K562 (cell line): ENCODE results near the gene ATRNL1. TPM values are rescaled to one million over a fixed set of nuclear protein-coding genes. Genes with fewer than 3 reads are reported as not detected.

ENCODE experiments used
- ATAC-seq: fragments of 200-7000 bp; cut with Tn5 transposase; 3 replicates; pipeline ENCODE4 v1.9.1; 2020; ENCODE audit warnings: moderate library complexity
- BruUV-seq: library from RNA; stranded (reverse); fragments of 400-500 nt; replicated peaks from 2 replicates; lab custom pipeline; 2021; lab: Mats Ljungman, UMichigan
- CTCF ChIA-PET: fragments of 300-600 bp; formaldehyde crosslinking; extraction: SDS; loops from one replicate; lab custom pipeline; 2021; ENCODE audit warnings: low intra/inter-chr PET ratio; lab: Yijun Ruan, JAX
- POLR2A ChIA-PET: fragments of 300-600, 350-650 bp; sonication (Branson Sonifier 250); formaldehyde crosslinking; extraction: SDS; loops from one replicate; lab custom pipeline; 2021; ENCODE audit warnings: antibody characterized with exemption, inconsistent platforms; lab: Yijun Ruan, JAX
- DNase-seq, 4 experiments: peaks; one replicate each; pipeline versions ENCODE4 v3.0.0 to v3.0.0-alpha.2; 2011 to 2018; ENCODE audit warnings: low spot score in 3 of 4, mixed read lengths in 3 of 4; ENCODE audit errors: extremely low read depth in 1 of 4
- FAIRE-seq: peaks from 2 replicates; lab custom pipeline; 2011; peaks lifted over from hg19 to GRCh38; lab: Jason Lieb, UNC
- H2AFZ ChIP-seq: 2 replicates; pipeline ENCODE4 v1.6.0; 2011; ENCODE audit warnings: low read depth, low read length, control low read depth, inconsistent platforms
- H3K27ac ChIP-seq: fragments of 200-600 bp; 3 replicates; pipeline ENCODE4 v1.8.0; 2011; ENCODE audit warnings: low read depth, mild to moderate bottlenecking, control low read depth, inconsistent platforms, low read length, moderate library complexity, mixed read lengths; ENCODE audit errors: extremely low read depth
- H3K27me3 ChIP-seq, 2 experiments: fragments of 300-600 bp in 1 of 2; 2 replicates in 1 of 2; 3 replicates in 1 of 2; pipeline versions ENCODE4 v1.6.0 to v1.8.0; 2011; ENCODE audit warnings: inconsistent platforms in 2 of 2, low read length in 2 of 2, mild to moderate bottlenecking in 1 of 2, mixed read lengths in 1 of 2, moderate library complexity in 1 of 2; ENCODE audit not compliant: control insufficient read depth in 2 of 2, insufficient read depth in 2 of 2
- H3K36me3 ChIP-seq: fragments of 300-600 bp; 3 replicates; pipeline ENCODE4 v1.8.0; 2011; ENCODE audit warnings: mild to moderate bottlenecking, low read length, inconsistent platforms; ENCODE audit not compliant: control insufficient read depth, insufficient read depth
- H3K4me1 ChIP-seq, 2 experiments: fragments of 200-600 bp in 1 of 2; replicated peaks in 1 of 2; 2 replicates in 1 of 2; 3 replicates in 1 of 2; pipeline versions ENCODE4 v1.5.1 to v1.8.0; 2011; ENCODE audit warnings: inconsistent platforms in 2 of 2, low read length in 2 of 2, mild to moderate bottlenecking in 1 of 2, mixed read lengths in 1 of 2, moderate library complexity in 1 of 2; ENCODE audit not compliant: control insufficient read depth in 2 of 2, insufficient read depth in 2 of 2
- H3K4me2 ChIP-seq: 2 replicates; pipeline ENCODE4 v1.6.1; 2011; ENCODE audit warnings: low read length, control low read depth, inconsistent platforms, mixed read lengths; ENCODE audit not compliant: insufficient read depth
- H3K4me3 ChIP-seq: fragments of 200-600 bp; sonication (generic), shearing (Covaris generic); 2 replicates; pipeline ENCODE4 v1.5.1; 2016; ENCODE audit warnings: control low read depth, inconsistent platforms
- H3K79me2 ChIP-seq: fragments of 200-600 bp; 3 replicates; pipeline ENCODE4 v1.8.0; 2011; ENCODE audit warnings: low read length, inconsistent platforms; ENCODE audit not compliant: control insufficient read depth, insufficient read depth
- H3K9ac ChIP-seq, 2 experiments: 2 replicates each; pipeline versions ENCODE4 v1.6.0 to v1.6.1; 2011; ENCODE audit warnings: low read depth in 2 of 2, low read length in 2 of 2, control low read depth in 1 of 2, inconsistent platforms in 1 of 2, mild to moderate bottlenecking in 1 of 2, mixed read lengths in 1 of 2; ENCODE audit not compliant: insufficient read depth in 1 of 2
- H3K9me1 ChIP-seq: one replicate; pipeline ENCODE4 v1.6.0; 2011; ENCODE audit warnings: inconsistent platforms, mild to moderate bottlenecking, low read length, moderate library complexity; ENCODE audit not compliant: control insufficient read depth, insufficient read depth
- H3K9me3 ChIP-seq: replicated peaks from 2 replicates; pipeline ENCODE4 v1.5.1; 2011; ENCODE audit warnings: low read depth, low read length, inconsistent platforms; ENCODE audit not compliant: control insufficient read depth, insufficient read depth
- H4K20me1 ChIP-seq: replicated peaks from 2 replicates; pipeline ENCODE4 v1.6.1; 2011; ENCODE audit warnings: low read length, inconsistent platforms, mixed read lengths; ENCODE audit not compliant: control insufficient read depth, insufficient read depth
- HMBOX1 ChIP-seq: sonication (generic); IDR thresholded peaks from 2 replicates; pipeline ENCODE4 v1.6.1; 2016
- MXD1 ChIP-seq: fragments of 250-450 bp; sonication (Bioruptor Pico); IDR thresholded peaks from 2 replicates; pipeline ENCODE4 v1.8.0; 2021; ENCODE audit warnings: borderline replicate concordance, mild to moderate bottlenecking, moderate library complexity; ENCODE audit not compliant: poor library complexity, severe bottlenecking
- SMAD4 ChIP-seq: fragments of 250-450 bp; sonication (Bioruptor Pico); conservative IDR thresholded peaks from 2 replicates; pipeline ENCODE4 v1.8.0; 2021; ENCODE audit warnings: inconsistent platforms, mild to moderate bottlenecking, moderate library complexity
- ZBTB26 ChIP-seq: fragments of 450-650 bp; formaldehyde crosslinking; IDR thresholded peaks from 2 replicates; pipeline ENCODE4 v1.4.0; 2022; ENCODE audit warnings: missing genetic modification characterization
- WGBS: fragments of 100-300 bp; shearing (Covaris generic); methylation state at CpG from one replicate; pipeline ENCODE4 v1.1.6; 2016; ENCODE audit warnings: low coverage, mixed read lengths; ENCODE audit not compliant: insufficient coverage; ENCODE audit errors: missing lambda C conversion rate; 5-methylcytosine and 5-hydroxymethylcytosine counted together
- in situ Hi-C: fragments of 300-500 bp; cut with MboI; formaldehyde crosslinking; loops from 4 replicates; pipeline ENCODE4 v1.15.0; 2018; ENCODE audit warnings: inconsistent platforms, mixed read lengths
- intact Hi-C: fragments of 100-400 bp; cut with micrococcal nuclease; formaldehyde crosslinking; loops from 2 replicates; pipeline ENCODE4 v1.14.2; 2022
- polyA plus RNA-seq, 8 experiments: library from polyadenylated mRNA; depleted of rRNA in 4 of 8; stranded (reverse) in 5 of 8; unstranded in 3 of 8; fragments of >200 nt; fragmentation: Nextera tagmentation in 2 of 8; fragmentation: Illumina TruSeq in 1 of 8; extraction: Ambion mirVana in 2 of 8; extraction: Trizol in 1 of 8; gene quantifications; 2 replicates each; pipeline versions ENCODE4 v1.2.1 to v1.2.3, GENCODE V29; 2011 to 2014; ENCODE audit warnings: inconsistent platforms in 1 of 8, missing spikeins in 1 of 8
- total RNA-seq, 7 experiments: library from RNA; depleted of rRNA in 6 of 7; stranded (reverse); fragments of >200 nt in 6 of 7; fragmentation: Illumina TruSeq in 2 of 7; extraction: Trizol in 2 of 7; gene quantifications; 2 replicates each; pipeline versions ENCODE4 v1.2.1 to v1.2.3, GENCODE V29; 2011 to 2021; ENCODE audit warnings: low replicate concordance in 1 of 7

ATRNL1 gene
- total and polyA plus RNA-seq, 9 of the 15 experiments (the other 6 are each of a cell fraction or from before 2014, with no cell fraction given) = 0.18 TPM; not detected in 8

GRCh38 chr10:115107830-115108229 is 14.7 kb downstream of the ATRNL1 start:
- Histone ChIP-seq H3K27me3 (no peaks in the 10 kb centered on the region), H4K20me1 (no peaks in the 10 kb centered on the region), H2AFZ (no peak overlapping the region), H3K4me2 (no peak overlapping the region), H3K36me3 (no peaks in the 10 kb centered on the region), H3K4me1 (no peaks in the 10 kb centered on the region), H3K9me1 (no peaks in the 10 kb centered on the region), H3K9ac (no peak overlapping the region), H3K9me3 (no peaks in the 10 kb centered on the region), H3K4me3 (no peak overlapping the region), H3K79me2 (no peaks in the 10 kb centered on the region), H3K27ac (no peak overlapping the region)
- in situ Hi-C loops = loop anchor here (25.0 kb wide), 1 partner anchor 221 kb away; no protein-coding TSS in a partner anchor
- CTCF ChIA-PET = no interaction called here
- FAIRE-seq = no peak
- intact Hi-C loops = no loop called here
- DNase-seq = no peak
- no TSS peak for BruUV-seq
- POLR2A ChIA-PET = no interaction called here
- 0% methylated on average over 3 of the region's 3 CpGs for WGBS
- TF ChIP-seq ZBTB26 (CRISPR knock-in tag) = no peak
- TF ChIP-seq MXD1 (CRISPR knock-in tag) = no peak
- no peak for TF ChIP-seq SMAD4 (CRISPR knock-in tag)
- TF ChIP-seq HMBOX1 = no peak
- ATAC-seq = no peak
